NCI-H446 (cell line): Measurements from ENCODE around the gene IGFL4.

ENCODE experiments used
- DNase-seq, 2 experiments: peaks; one replicate each; lab custom pipeline; 2025; lab: John Stamatoyannopoulos, UW

IGFL4 gene

DNA sequence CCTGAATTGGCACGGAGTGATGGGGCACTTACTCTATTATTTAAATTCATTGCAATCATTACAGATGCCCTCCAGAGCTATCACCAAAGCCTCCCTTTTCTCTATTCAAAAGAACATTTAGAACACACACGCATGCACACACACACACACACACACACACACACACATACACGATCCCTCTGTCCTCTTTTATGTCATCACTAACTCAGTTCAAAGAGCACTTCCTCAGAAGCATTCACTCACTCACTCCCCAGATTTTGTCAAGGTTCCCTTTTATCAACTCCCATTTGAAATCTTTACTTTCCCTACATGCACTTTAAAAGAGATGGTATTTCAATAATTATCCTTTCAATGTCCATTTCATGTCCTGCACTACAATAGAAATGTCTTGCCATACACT is 22.4 kb upstream of the IGFL4 start:
- DNase-seq = no peak

DNA sequence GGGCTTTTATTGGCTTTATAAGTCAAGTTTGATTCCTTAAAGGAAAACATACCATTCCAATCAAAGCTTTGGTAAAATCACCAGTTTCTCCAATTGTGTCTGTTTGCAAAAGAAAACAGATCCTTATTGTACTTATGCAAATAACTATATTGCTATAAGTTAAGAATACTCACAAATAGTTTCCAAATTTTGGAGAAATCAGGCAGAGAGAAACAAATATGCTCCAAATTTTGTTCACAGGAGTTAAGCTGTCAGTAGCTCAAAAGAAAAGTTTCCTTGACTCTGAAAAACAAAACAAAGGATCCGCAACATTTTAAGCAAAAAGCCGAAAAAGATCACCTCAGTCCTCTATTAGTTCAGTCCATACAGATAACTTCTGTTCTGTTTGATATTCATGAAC is 19.2 kb upstream of the IGFL4 start:
- no peak for DNase-seq

DNA sequence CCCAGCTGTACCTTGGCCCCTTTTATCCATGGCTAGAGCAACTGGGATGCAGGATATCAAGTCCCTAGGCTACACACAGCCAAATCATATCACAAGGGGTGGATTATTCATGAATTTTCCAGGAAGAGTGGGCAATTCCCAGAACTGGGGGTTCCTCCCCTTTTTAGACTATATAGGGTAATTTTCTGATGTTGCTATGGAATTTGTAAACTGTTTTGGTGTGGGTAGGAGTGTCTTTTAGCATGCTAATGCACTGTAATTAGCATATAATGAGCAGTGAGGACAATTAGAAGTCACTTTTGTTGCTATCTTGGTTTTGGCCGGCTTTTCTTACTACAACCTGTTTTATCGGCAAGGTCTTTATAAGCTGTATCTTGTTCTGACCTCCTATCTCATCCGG is 18.0 kb upstream of the IGFL4 start:
- no peak for DNase-seq

DNA sequence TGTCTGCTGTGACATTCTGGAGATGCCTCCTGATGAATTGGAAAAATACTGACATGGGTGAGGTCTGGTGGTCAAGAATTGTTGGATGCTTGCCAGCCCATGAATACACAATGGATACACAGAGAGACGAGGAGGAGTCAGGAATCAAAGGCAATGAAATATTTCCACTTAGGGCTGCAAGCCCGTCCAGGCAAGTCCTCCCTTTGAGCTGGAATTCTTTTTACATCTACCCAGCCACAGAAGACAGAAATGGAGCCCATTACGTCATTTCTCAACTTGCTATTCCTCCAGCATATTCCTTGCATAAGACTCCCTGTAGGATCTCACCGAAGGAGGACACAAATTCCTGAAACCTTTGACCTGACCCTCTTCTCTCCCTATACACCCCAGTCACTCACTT is 15.7 kb upstream of the IGFL4 start:
- no peak for DNase-seq

DNA sequence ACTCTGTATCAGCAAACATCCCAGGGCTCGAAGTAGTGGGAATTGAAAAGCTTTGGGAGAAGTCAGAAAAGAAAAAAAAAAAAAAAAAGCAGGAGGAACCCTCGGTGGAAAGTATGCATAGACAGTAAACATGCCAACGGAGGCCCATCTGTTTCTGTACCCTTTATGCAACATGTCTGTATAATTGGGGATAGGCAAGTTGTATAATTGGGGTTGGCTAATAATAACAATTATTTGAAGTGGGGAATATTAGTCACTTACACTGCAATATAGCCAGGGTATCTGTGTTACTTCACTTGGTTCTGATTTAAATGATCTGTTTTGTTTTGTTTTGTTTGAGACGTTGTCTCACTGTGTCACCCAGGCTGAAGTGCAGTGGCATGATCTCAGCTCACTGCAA is 12.1 kb upstream of the IGFL4 start:
- DNase-seq = no peak

DNA sequence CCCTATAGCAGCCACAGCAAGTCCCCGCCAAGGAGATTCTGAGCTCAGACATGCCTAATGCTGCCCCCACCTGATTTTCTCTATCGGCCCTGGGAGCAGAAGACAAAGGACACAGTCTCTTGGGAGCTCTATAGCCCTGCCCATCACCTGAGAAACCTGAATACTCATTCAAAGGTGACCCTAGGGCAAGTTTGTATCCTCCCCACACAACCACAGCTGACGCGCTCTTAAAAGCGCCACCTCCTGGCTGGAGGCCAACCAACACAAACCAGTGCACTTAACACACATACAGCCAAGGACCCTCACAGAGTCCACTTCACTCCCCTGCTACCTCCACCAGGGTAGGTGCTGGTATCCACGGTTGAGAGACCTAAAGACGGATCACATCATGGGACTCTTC is 8.8 kb upstream of the IGFL4 start:
- DNase-seq = no peak

DNA sequence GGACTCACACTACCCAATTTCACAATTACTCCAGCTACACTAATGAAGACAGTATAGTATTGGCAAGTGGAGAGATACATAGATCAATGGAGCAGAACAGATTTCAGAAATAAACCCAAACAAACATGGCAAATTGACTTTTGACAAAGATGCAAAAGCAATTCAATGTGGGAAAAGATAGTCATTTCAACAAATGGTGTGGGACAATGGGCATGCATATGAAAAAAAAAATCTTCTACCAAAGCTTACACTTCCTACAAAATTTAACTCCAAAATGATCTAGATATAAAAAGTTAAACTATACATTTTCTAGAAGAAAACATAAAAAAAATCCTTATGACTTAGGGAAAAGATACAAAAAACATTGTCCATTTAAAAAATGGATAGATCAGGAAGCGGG is 2.7 kb upstream of the IGFL4 start:
- no peak for DNase-seq

DNA sequence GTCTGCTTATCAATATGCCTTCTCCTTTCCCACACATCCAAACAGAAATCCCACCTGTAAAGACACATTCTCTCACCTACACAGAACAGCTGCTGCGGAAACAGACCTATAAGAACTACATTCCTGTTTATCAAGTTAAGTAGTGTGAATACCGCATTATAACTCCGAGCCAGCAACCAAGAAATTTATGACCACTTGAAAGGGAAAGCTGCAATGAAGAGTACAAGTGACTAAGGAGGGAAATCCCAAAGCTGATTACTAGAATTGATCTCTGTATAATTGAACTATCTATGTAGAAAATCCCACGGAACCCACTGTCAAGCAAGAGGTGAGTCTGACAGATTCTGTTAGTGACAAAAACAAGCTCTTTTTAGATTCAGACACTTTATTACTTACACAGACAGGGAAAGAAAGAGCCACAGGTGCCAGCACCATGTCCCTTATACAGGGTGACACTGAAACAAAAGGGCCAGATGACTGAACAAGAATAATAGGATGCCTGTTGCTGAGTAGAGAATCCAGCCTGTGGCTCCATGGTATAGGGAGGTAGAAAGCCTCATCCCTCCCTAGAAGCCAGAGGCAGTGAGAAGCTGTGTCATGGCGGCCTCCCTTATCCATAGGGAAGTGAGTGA is 1.6 kb upstream of the IGFL4 start:
- DNase-seq = no peak

DNA sequence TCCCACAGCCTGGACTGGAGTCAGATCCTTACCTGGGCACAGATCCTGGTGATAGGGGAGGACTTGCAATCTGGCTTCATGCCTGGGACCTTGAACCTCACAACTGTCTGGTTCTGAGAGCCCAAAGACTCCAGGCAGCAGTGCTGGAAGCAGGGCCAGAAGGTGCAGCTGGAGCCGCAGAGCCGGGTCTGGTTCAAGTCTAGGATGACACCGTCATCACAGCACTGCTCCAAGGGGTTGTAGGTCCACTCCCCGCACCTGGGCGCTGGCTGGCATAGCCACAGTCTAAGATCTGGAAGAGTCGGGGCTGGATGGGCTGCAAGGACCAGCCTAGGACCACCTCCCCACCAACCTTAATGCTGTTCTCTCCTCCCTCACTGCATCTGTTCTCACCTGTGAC is 677 bp downstream of the IGFL4 start:
- DNase-seq = no peak

DNA sequence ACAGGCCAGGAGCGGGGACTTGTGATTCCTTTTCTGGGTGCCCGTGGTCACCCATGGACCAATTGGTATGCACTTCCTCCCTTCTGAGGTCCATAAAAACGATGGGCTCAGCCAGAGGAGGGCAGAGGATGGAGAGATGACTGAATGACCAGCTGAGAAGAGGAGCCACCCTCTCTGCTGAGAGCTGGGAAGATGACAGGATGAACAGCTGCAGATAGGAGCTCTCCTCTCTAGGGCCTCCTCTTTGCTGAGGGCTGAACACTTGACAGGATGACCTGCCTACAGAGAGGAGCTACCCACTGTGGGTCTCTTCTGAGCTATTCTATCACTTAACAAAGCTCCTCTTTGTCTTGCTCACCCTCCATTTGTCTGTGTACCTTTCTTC is 4.1 kb downstream of the IGFL4 start:
- DNase-seq = no peak

DNA sequence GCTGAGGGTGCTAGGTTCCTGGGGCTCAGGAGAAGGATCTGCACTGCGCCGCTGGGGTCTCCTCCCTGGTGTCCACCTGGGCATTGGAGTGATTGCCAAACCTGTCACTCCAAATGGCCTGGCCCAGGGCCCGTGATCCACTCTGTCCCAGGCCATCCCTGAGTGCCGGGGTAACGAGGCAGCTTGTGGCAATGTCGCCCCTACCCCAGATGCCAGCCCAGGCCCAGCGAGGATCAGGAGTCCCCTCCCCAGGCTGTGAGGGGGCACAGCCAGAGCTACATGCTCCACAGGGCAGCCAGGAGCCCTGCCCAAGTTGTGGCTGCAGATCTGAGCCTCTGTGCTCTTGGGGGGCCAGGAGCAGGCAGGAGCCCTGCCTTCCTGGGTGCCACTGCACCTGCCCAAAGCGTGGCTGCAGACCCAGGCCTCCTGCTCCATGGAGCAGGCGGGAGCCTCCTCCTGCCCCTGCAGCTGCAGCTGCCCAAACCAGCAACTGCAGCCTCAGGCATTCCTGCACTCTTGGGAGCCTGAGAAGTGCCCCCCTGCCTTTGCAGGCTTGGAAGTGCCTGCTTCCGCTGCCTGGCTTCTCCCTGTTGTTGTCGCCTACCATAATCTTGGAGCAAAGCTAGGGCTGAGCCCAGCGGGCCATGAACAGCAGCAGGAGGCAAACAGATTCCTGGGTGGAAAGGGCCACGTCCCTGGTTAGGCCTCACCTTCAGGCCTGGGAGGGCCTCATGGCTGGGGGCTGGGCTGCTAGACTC is 4.6 kb downstream of the IGFL4 start:
- no peak for DNase-seq

DNA sequence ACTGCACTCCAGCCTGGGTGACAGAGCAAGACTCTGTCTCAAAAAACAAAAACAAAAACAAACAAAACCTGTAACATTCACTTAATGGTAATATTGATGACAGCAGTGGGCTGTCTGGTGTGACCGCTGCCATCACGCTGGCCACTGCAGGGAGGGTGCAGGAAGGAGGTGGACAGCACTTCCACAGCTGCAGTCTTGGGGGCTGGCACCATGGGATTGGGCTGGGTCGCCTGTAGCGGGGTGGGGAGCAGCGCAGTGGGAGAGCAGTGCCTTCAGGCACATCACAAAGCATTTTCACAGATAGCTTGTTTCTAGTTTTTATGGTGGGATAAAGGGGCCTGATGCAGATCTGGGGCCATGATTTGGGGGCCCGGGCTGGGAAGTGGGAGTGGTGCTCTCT is 5.3 kb downstream of the IGFL4 start:
- DNase-seq = no peak

DNA sequence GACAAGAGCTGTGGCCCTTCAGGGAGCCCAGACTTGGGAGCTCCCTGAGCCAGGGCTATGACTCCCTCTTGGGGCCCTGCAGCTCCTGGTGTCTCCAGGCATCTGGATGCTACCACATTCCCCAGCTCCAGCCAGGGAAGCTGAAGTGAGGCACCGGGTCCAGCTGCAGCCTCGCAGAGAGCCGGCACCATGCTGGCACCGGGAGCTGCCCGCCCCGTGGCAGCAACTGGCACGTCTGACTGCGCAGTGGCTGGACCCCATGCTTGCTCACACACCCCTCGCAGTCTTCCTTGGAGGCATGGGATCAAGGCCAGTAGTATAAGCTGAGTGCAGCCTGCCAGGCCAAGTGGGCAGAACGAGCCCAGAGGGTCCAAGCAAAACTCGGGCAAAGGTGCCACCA is 7.4 kb downstream of the IGFL4 start:
- no peak for DNase-seq

DNA sequence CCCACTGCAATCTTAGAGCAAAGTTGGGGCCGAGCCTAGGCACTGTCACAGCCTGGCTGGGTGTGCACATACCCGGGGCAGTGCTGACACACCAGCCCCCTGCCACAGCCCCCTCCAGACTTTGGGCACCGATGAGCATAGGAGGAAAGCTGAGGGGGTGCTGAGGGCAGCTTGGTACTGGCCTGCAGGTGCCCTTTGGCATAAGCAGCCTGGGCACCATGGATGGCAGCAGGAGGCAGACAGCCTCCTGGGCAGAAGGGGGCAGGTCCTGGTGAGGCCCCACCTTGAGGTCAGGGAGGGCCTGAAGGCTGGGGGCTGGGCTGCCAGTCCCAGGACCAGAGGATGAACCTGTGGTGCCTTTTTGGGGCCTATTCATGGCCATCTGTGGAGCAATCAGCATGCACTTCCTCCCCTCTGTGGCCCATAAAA is 8.2 kb downstream of the IGFL4 start:
- no peak for DNase-seq

DNA sequence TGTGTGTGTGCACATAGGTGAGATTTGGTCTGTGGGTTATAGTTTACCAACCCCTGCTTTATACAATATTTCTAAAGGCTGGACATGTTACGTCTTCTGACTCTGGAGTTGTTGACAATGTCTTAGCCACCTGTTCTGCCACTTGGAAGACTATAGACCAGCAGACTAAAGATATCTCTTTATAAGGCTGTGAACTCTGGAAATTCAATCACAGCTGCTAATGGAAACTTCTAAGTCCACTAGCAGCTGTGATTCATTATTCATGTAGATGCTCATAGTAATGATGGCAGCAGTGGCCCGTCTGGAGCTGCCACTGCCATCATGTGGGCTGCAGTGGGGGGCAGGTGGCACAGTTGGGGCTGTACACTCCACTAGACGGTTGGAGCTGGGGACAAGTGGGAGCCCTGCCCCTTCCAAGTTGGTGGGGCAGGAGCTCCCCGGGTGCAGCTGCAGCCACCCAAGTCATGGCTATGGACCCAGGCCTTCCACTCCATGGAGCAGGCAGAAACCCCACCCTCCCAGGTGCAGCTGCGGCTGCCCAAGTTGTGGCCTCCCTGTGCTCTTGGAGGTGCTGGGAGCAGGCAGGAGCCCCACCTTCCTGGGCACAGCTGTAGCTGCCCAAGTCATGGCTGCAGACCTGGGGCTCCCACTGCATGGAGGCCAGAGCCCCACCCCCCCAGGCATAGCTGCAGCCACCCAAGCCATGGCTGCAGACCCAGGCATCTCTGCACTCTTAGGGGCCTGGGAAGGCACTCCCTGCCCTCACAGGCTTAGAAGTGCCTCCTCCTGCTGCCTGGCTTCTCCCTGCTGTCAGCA is 8.8 kb downstream of the IGFL4 start:
- DNase-seq = no peak

DNA sequence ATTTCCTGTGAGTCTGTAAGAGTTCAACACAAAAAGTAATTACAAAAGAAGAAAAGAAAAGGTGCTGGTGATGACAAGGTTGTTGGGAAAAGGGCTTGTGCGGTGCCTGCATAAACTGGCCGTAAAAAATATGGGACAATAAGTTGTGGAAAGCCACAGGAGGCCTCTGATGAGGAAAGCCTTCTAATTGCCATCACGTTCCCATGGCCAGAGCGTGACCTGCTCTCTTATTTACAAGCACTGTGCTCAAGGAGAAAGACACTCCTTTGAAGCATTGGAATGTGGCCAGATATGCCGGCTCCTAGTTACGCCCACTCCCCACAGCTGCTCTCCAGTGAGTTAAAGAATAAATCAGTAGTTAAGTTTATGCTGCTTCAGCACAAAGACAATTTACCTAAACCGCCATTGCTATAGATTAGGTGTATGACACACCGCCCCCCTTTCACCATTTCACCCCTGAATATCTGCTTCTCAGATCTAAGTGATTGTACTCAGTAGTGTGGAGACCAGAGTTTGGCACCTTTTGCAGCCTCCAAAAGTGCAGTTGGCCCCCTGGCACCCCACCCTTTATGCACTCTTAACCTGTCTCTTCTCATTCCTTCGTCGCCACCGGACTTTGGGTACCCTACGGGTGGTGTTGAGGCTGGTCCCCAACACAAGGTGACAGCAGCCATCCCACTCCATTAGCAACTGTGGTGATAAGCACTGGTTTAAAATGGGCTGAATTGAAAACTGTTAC is 9.8 kb downstream of the IGFL4 start:
- no peak for DNase-seq

DNA sequence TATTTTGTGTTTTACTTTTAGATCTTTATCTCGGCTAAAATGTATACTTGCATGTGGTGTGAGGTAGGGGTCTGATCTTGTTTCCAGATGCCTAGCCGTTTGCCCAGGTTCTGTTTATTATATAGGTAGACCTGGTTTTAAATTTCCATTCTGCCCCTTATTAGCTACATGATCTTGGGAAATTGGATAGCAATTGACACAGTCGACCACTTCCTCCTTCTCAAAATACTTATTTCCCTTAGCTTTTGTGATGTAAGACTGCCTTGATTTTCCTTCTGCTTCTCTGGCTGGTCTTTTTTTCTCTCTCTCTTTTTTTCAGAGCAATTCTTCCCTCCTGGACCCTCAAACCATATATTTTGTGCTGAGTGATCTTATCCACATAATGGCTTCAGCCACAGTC is 15.0 kb downstream of the IGFL4 start:
- no peak for DNase-seq

DNA sequence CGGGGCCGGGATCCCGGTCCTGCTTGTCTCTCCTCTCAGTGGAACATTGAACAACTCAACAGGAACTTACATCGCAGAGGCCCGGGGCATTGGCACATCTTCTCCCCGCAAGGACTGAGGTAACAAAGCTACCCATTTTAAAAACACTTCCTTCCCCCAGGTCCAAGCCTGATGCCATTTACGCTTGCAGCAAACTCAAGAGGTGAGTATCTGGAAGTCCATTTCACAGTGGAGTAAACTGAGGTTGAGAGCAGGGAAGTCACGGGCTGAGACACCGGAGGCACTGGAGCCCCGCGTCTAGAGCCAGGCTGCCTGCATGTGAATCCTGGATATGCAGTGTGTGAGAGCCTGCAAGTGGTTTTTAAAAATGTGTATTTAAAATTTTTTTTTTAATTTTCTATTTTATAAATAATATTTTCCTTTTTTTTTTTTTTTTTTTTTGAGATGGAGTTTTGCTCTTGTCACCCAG is 17.5 kb downstream of the IGFL4 start:
- no peak for DNase-seq

DNA sequence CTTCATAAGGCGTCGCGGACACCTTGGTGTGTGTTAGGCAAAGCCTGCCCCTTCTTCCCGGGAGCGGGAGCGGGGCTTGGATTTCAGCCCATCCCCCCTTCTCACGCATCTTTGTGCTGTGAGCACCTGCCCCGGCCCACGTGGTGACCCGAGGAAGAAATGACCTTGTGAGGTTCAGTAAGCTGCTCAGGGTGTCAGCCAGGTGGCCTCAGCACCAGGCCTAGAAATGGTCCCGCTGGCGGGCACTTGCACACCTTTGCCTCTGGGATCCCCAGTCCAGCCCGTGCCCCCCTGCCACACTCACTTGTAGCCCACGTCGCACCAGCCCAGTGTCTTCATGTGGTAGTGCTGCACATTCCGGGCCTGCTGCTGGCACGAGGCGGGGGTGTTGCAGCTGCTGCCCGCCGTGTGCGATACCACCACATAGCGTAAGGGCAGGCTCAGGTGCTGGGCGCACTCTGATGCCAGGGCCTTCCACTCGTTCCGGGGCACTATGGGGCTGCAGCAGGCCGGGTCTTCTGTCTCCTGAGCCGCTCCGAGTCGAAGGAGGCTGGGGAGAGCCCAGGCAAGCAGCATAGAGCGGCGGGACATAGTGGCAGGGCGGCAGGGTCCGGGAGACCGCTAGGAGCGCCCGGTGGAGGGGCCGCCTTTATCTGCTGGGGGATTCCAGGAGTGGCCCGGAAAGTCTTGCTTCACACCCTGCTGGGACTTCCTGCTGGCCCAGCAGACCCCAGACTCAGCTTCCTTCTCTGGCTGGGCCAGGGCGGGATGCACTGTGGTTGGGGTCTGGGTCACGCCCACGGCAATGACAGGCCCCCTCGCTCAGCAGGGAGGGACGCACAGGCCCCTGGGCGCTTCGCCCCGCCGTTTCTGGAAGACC is 18.1 kb downstream of the IGFL4 start, which contains the start of gene PGLYRP1:
TSS of gene PGLYRP1 (minus strand) at position 623 of the 880 bp plus-strand sequence. CDS start at position 591, 32 bp downstream.
- DNase-seq = no peak

DNA sequence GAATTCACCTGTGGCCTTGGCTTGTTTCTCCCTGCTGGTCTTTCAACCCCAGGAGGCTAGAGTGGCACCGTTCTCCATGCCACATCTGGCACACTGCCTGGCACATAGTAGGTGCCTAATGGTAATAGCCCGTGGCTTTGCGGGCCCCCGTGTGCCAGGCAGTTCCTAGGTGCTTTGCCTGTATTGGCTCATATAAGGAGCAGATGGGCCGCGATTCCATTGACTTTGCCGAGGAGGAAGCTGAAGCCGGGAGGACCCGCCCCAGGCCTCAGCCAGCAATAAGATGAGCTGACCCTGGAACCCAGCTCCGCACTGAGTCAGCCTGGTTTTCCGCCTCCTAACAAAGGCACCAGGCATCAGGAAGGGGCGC is 18.8 kb downstream of the IGFL4 start:
- DNase-seq = no peak

DNA sequence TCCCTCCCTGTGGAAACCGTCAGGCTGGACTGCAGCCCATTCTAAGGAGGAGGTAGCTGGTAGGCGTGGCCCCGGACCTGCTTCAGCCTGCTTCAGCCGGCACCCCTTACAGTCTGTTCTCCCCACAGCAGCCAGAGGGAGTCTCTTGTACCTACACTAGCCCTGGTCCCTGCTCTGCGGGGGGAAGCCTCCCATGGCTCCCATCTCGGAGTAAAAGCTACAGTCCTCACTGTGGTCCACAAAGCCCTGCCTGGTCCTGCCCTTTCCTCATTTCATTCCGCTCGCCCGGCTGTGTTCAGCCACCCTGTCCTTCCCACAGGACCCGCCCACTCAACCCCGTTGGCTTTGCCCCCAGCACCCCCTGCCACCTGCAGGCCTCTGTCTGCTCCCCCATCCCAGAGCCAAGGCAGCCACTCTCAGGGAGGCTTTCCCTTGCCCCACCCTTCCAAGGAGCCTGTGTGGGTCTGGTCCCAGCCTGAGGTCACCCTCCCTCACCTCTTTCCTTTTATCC is 19.2 kb downstream of the IGFL4 start:
- DNase-seq = no peak
